ENCODE results near the gene ERH.
"Not testable (repeated sequence)": the region's sequence is repeated elsewhere in the genome, so short reads cannot be mapped to it uniquely, and the experiment has no call there.

- TF ChIP-seq POLR2A, CTCF (IDR thresholded peaks at IDR 0.05): not testable (repeated sequence)
Observed at GRCh38 chr14:69416087-69416486, 18.0 kb upstream of the ERH start.
